Measurements from ENCODE around the gene SNX10.

Gene SNX10

DNA sequence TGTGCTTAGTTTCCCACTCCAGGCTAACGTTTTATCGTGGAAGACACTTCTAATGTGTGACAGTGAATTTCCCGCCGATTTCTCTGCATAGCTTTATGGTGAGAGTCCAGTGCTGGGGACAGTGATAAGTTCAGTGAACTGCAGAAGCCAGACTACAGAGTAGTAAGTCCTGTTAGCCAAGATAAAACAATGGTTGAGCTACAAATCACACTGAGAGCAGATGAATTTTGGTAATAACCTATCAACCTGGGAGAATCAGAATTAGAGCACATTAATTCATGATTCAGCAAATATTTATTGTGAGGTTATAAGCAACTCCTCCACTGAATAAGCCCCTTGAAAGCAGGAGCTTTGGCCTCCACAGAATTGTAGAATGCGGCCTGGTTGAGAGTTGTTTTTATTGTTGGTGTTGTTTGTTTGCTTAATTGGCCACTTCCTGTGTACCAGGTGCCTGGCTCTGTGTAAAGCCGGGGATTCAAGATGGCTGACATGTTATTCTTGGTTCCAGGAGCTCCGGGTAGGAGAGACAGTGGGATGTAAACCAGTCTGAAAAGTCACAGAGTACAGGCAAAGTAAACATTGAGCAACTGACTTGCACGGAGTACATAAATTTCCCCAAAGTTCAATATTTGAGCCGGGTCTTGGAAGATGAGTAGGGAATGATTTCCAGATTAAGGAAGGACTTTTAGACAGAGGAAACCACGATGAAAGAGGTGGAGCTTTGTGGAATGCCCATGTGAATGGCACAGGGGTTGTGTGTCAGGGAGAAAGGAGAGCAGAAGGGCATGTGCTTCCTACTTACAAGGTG lies 112.7 kb downstream of the SNX10 start:
- no peak for DNase-seq (ENCODE audit: low read depth)

DNA sequence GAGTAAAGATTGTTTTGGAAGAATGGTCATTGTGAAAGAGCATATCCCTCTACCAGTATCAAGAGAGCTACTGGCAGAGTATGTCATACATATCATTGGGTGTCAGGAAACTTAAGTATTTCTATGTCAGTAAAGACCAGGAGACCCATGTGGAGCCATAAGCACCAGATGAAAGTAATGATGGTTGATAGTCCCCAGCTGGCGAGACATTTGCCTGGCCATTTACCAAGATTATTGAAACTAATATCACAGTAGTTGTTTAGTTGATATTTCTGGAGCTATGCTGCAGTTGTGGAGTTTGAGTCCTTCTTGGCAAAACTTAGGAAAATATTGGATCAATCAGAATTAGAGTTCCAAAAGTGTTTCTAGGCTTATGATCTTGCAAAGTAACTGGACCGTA lies 114.8 kb downstream of the SNX10 start:
- no peak for DNase-seq (ENCODE audit: low read depth)

DNA sequence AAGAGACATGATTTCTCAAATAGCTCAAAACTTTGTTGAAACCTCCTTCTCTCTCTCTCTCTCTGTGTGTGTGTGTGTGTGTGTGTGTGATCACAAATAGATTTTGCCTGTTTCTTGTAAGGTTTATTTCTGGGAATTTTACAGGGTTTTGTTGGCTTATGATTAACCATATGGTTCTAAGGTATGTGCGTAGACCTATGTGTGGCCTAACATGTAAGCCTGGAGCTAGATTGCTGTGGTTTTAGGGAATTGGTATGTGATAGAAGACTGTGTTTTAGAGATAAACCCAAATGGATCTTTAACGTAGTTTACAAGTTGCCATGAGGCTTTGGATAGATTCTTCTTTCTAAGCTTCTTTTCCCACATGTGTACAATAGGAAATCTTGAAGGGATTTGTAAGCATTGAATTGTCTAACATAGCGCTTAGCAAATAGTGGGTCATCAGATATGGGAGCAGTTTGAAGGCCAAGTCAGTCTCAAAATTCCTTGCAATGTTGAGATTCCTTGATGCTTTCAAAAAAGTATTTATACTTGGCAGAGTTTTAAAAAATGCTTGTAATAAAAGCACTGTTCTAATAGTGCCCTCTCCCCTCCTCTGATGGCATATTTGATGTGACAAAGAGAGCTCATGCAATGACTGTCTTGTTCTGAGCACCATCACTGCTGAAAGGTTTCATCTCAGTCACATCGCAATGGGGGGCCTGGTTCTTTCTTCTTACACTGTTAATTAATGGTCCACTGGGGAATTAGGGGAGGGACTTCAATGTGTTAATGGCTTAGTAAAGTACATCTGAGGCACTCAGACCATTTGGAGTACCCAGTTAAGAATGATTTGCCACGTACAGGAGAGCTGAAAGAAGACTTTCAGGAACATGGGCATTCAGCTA lies 118.2 kb downstream of the SNX10 start:
- no peak for DNase-seq (ENCODE audit: low read depth)

DNA sequence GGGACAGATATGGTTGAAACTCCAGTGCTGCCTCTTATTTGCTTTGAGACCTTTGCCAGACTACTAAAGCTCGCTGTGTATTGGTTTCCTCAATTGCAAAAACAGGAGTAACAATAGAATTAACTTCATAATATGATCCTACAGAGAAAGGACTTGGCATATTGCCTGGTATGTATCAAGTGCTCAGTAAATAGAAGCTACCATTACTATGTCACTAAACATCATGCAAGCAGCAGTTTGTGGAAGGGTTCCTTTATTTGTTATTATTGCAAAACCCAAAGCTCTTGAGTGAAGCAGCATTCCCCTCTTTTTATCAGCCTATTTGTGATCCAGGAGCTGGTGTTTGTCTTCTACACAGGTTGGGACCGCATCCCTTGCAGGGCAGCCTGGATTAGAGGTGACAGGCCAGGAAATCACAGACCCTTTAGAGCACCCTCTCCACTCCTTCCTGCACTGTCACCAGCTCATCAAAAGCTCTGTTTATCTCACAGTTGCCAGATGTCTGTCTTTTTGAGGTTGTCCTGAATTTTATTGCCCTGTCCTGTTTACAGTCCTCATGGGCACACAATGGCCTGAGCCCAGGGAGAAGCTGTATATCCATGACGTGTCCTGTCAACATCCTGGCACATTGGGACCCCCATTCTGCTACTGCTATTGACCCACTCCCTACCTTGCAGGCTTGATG lies 121.5 kb downstream of the SNX10 start:
- DNase-seq (ENCODE audit: low read depth): no peak

DNA sequence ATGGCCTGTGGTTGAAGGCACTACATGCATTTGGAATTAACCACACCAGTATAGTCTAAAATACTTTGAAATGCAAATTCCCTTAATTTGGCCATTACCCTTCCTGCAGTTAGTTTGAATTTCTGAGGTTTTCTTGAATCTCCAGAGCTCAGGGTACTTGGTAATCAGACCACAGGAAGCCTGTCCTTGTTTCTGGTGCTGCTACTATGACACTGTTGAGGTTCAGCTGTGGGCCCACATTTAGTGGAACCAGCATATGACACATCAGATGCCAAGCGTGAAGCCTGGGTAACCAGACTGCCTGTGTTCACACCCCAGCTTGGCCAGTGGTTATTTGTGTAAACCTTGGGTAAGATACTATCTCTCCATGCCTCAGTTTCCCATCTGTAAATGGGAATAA lies 124.3 kb downstream of the SNX10 start:
- DNase-seq (ENCODE audit: low read depth): no peak

DNA sequence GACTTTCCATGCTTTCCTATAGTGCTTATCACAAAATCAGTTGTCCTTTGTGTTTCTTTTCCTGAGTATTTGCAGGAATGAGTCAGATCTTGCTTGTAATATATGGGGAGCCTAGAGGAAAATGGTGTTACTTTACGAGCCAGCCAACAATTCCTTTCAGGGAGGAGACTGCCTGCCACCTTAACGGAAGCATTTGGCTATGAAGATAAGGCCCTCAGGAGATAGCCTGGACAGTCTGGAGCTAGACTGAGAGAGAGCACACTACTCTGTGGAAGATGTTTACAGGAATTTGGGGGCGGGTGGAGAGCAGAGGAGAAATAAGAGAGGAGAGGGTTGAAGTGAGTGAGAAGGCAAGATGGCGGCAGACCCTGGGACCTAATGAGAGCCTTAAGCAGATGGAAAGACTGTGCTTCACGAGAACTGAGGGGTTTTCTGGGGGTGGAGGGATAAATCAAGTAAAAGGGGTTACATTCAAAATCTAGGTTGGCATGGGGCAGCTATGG lies 126.3 kb downstream of the SNX10 start:
- no peak for DNase-seq (ENCODE audit: low read depth)

DNA sequence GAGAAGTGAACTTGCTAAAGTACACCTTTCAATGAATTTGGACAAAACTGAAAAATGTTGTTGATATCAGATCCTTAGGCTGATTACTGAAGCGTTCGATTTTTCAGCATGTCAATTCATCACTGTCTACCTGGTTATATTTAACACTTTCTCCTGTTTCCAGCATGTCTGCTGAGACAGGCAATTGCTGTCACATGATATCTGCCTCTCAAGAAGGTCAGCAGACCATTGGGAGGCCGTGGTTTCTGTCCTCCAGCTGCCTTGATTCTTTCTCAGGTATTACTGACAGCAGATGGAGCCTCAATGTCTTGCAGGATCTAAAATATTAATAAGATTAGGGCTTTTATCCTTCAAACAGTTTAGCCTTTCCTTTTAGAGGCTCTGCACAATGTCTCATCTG lies 127.5 kb downstream of the SNX10 start:
- no peak for DNase-seq (ENCODE audit: low read depth)

DNA sequence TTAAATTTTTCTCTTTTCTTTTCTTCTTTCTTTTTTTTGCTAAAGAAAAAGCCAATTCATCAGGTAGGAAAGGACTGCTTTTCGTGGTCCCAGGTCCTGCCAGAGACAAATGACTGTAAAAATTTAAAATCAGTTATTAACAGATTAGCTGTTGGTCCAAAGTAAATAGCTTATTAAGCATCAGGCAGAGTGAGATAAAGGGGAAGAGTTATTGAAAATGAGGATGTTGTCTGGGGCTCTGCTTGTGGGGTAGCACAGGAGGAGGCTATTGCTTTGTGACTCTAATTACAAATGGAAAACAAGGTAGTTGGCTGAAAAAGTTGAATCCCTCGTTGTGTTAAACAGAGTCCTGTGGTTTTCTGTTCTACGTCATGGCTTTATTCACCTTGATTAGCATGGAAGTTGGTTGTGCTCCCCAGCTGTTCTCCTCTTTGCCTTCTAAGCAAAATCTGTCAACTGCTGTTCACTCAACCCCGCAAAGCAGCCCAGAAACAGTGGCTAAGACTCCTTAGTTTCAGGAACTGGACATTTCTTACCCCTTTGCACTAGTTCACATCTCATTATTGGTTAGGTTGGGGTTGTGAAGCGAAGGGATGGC lies 128.9 kb downstream of the SNX10 start:
- DNase-seq (ENCODE audit: low read depth): no peak

DNA sequence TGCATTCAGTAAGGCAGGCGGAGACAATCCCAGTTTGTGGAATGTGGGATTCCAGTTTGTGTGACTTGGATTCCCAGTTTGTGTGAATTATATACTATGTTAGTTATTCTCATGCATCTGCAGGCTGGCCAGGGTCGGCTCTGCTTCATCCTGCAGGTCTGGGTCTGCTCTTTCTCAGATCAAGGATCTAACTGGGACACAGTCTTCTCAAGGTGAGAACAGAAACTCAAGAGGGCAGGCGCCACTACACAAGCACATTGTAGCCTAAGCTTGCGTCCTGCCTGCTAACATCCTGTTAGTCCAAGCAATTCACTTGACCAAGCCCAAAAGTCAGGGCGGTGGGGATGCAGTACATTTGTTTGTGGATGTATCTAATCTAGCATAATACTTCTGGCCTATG lies 131.1 kb downstream of the SNX10 start:
- no peak for DNase-seq (ENCODE audit: low read depth)

DNA sequence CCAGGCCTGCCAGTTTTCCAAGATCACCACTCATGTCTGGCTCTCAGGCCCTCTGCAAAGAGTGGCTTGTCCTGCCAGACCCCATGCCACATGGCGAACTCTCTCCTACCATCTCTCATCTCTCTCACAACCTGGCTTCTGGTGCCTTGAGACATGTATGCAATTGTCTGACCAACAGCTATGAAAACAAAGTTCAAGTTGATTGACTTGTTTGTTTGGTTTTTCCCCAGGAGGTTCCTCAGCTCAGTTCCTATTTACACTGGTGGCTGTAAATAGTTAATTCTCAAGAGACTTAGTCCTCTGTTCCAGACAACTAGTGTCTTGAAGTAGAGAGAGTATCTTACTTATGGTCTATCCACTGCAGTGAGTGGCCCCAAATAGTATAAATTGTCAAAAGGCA lies 131.8 kb downstream of the SNX10 start:
- no peak for DNase-seq (ENCODE audit: low read depth)

Measured in iris pigment epithelial cell (primary cell).